OCI-LY1 (cell line): ENCODE results near the gene TRIO.

Experiments used
- H2AFZ ChIP-seq: fragments of 200-600 bp; sonication (generic), shearing (Covaris generic); 2 replicates; pipeline ENCODE4 v1.6.0; 2014; ENCODE audit warnings: antibody characterized with exemption, mild to moderate bottlenecking, low read length
- H3F3A ChIP-seq: fragments of 200-600 bp; sonication (generic), shearing (Covaris generic); 2 replicates; pipeline ENCODE4 v1.6.0; 2014; ENCODE audit warnings: mild to moderate bottlenecking, antibody characterized with exemption, low read length, moderate library complexity; ENCODE audit not compliant: insufficient read depth
- H3K27ac ChIP-seq: fragments of 200-600 bp; sonication (generic); 2 replicates; pipeline ENCODE4 v1.5.1; 2014; ENCODE audit warnings: low read length, mixed run types, mild to moderate bottlenecking, low read depth; ENCODE audit not compliant: poor library complexity, severe bottlenecking
- H3K27me3 ChIP-seq: fragments of 200-600 bp; sonication (generic); 2 replicates; pipeline ENCODE4 v1.6.0; 2014; ENCODE audit warnings: antibody characterized with exemption, mild to moderate bottlenecking, low read length, moderate library complexity; ENCODE audit not compliant: insufficient read depth
- H3K36me3 ChIP-seq: fragments of 200-600 bp; sonication (generic); 2 replicates; pipeline ENCODE4 v1.6.1; 2014; ENCODE audit warnings: mild to moderate bottlenecking, antibody characterized with exemption, low read length, moderate library complexity, mixed read lengths; ENCODE audit not compliant: insufficient read depth
- H3K4me1 ChIP-seq: fragments of 200-600 bp; sonication (generic); 2 replicates; pipeline ENCODE4 v1.5.1; 2014; ENCODE audit warnings: mild to moderate bottlenecking, low read length, moderate library complexity; ENCODE audit not compliant: insufficient read depth, severe bottlenecking
- H3K4me2 ChIP-seq: fragments of 200-600 bp; sonication (generic), shearing (Covaris generic); 2 replicates; pipeline ENCODE4 v1.6.1; 2014; ENCODE audit warnings: low read length
- H3K4me3 ChIP-seq: fragments of 200-600 bp; sonication (generic); 2 replicates; pipeline ENCODE4 v1.5.1; 2014; ENCODE audit warnings: low read length, low read depth, mild to moderate bottlenecking, mixed read lengths; ENCODE audit not compliant: poor library complexity, severe bottlenecking
- H3K79me2 ChIP-seq: fragments of 200-600 bp; shearing (Covaris generic); 2 replicates; pipeline ENCODE4 v1.6.1; 2016; ENCODE audit warnings: mixed run types, low read length, mixed read lengths; ENCODE audit not compliant: insufficient read depth
- H3K9ac ChIP-seq: fragments of 200-600 bp; sonication (generic), shearing (Covaris generic); 2 replicates; pipeline ENCODE4 v1.6.1; 2014; ENCODE audit warnings: mild to moderate bottlenecking, low read length, mixed read lengths
- H3K9me2 ChIP-seq: fragments of 200-600 bp; sonication (generic), shearing (Covaris generic); 2 replicates; pipeline ENCODE4 v1.6.1; 2014; ENCODE audit warnings: low read depth, mild to moderate bottlenecking, low read length, mixed read lengths
- H3K9me3 ChIP-seq: fragments of 200-600 bp; shearing (Covaris generic); 2 replicates; pipeline ENCODE4 v1.6.1; 2014; ENCODE audit warnings: low read length, mixed read lengths
- H4K20me1 ChIP-seq: fragments of 200-600 bp; sonication (generic), shearing (Covaris generic); 2 replicates; pipeline ENCODE4 v1.6.0; 2016; ENCODE audit warnings: mild to moderate bottlenecking, low read length; ENCODE audit not compliant: insufficient read depth
- EZH2 ChIP-seq: fragments of 200-600 bp; sonication (generic), shearing (Covaris generic); IDR thresholded peaks from 2 replicates; pipeline ENCODE4 v1.8.0; 2017; ENCODE audit warnings: borderline replicate concordance, mixed run types, mild to moderate bottlenecking, antibody characterized with exemption, low read length, moderate library complexity, mixed read lengths
- TF ChIP-seq, protein P1 (sequence below): fragments of 200-600 bp; sonication (generic), shearing (Covaris generic); IDR thresholded peaks from 2 replicates; pipeline ENCODE4 v1.5.1; 2017; ENCODE audit warnings: mild to moderate bottlenecking, antibody characterized with exemption, low read length, moderate library complexity, mixed read lengths

The TRIO gene

GRCh38 chr5:14351845-14352712, 208.9 kb downstream of the TRIO start:
- H3K4me2 ChIP-seq = no peak overlapping the region

DNA sequence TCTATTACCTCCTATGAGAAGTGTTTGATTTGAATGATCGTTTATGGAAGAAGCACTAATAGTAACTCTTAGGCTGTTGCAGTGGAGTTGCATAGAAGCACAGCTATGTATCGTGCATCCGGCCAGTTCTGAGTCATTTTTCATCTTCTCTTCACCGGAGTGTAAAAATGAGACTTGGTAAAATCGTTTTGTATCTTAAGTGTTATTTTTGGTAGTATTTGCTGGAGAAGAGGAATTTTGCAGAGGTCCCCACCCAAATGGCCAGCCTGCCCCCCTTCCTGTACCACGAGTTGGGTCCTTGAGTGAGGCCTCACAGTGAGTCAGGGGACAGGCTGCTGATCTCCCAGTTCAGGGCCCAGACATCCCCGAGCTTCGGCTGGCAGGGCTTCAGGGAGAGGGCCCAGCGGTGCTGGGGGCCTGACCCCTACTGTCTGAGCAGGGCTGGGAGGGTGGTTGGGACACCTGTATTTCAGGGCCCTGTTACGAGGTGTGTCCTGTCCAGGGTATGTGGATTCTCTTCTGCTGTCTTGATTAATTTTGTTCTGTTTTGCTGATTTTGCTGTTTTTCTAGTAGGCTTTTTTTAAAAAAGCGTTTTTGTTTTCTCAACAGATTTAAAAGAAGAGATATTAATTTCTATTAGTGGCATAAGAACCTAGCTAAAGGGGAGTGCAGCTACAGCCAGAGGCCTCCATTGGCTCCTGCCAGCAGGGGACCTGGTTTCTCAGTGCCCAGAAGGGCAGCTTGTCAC, 210.8 kb downstream of the TRIO start:
- Histone ChIP-seq H3K9me3 (no peaks in the 10 kb centered on the region), H2AFZ (no peak overlapping the region), H4K20me1 (no peaks in the 10 kb centered on the region), H3K27ac (no peak overlapping the region), H3K36me3 (no peaks in the 10 kb centered on the region), H3F3A (no peaks in the 10 kb centered on the region), H3K4me1 (no peaks in the 10 kb centered on the region), H3K79me2 (no peaks in the 10 kb centered on the region), H3K9ac (no peak overlapping the region), H3K9me2 (no peaks in the 10 kb centered on the region), H3K27me3 (no peaks in the 10 kb centered on the region), H3K4me2 (no peak overlapping the region), H3K4me3 (no peak overlapping the region)
- TF ChIP-seq, protein P1, sequence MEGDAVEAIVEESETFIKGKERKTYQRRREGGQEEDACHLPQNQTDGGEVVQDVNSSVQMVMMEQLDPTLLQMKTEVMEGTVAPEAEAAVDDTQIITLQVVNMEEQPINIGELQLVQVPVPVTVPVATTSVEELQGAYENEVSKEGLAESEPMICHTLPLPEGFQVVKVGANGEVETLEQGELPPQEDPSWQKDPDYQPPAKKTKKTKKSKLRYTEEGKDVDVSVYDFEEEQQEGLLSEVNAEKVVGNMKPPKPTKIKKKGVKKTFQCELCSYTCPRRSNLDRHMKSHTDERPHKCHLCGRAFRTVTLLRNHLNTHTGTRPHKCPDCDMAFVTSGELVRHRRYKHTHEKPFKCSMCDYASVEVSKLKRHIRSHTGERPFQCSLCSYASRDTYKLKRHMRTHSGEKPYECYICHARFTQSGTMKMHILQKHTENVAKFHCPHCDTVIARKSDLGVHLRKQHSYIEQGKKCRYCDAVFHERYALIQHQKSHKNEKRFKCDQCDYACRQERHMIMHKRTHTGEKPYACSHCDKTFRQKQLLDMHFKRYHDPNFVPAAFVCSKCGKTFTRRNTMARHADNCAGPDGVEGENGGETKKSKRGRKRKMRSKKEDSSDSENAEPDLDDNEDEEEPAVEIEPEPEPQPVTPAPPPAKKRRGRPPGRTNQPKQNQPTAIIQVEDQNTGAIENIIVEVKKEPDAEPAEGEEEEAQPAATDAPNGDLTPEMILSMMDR = no peak
- no peak for TF ChIP-seq EZH2

More at GRCh38 chr5:14351845-14352712, 208.9 kb downstream of the TRIO start:
- Histone ChIP-seq H3K79me2 (no peaks in the 10 kb centered on the region), H3K27ac (no peak overlapping the region), H3K9me3 (no peaks in the 10 kb centered on the region), H3K27me3 (no peaks in the 10 kb centered on the region), H3F3A (no peaks in the 10 kb centered on the region), H4K20me1 (no peaks in the 10 kb centered on the region), H3K36me3 (no peaks in the 10 kb centered on the region), H3K4me3 (no peak overlapping the region), H3K9ac (no peak overlapping the region), H3K4me1 (no peaks in the 10 kb centered on the region), H3K9me2 (no peaks in the 10 kb centered on the region), H2AFZ (no peak overlapping the region)
- TF ChIP-seq, protein P1 = peak; percentile 86
- TF ChIP-seq EZH2 = no peak

DNA sequence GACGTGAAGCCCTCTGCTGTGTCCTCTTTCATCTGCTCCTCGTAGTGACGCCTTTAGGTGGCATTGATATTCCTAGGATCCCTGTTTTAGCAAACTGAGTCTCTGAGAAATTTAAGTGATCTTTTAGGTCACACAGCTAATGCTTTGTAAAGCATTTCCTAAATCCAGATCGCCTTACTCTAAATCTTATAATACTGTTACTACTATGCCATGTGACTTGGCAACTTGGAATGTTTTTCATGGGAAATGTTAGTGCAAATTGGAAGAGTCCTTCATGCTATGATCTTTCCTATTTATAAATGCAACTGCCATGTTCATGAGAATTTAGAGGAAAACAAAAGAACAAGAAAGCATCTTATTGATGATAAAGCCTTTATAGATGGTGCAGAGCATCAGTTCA, 212.2 kb downstream of the TRIO start:
- TF ChIP-seq, protein P1 = no peak
- no peak for TF ChIP-seq EZH2
- H3K9me3 ChIP-seq = no peaks in the 10 kb centered on the region
- H4K20me1 ChIP-seq = no peaks in the 10 kb centered on the region
- H3K4me1 ChIP-seq = no peaks in the 10 kb centered on the region
- no peaks in the 10 kb centered on the region for H3K36me3 ChIP-seq
- H3K4me3 ChIP-seq = no peak overlapping the region
- no peaks in the 10 kb centered on the region for H3K79me2 ChIP-seq
- H3K9ac ChIP-seq = no peak overlapping the region
- H2AFZ ChIP-seq = no peak overlapping the region
- H3K27me3 ChIP-seq = no peaks in the 10 kb centered on the region
- no peak overlapping the region for H3K27ac ChIP-seq
- no peak overlapping the region for H3K4me2 ChIP-seq
- H3F3A ChIP-seq = no peaks in the 10 kb centered on the region
- no peaks in the 10 kb centered on the region for H3K9me2 ChIP-seq
